A549 treated with RU486 at 1 μM for 4 hours (cell line): ENCODE measurements around the gene RADX. TPM values are rescaled to one million over a fixed set of nuclear protein-coding genes. Genes with fewer than 3 reads are reported as not detected.

ENCODE experiments used
- total RNA-seq: library from RNA; stranded (reverse); fragments of 200-300 nt; extraction: Qiagen RNA extraction; gene quantifications from 5 replicates; pipeline ENCODE4 v1.2.3, GENCODE V29; 2022; ENCODE audit warnings: low read depth

The RADX gene, protein sequence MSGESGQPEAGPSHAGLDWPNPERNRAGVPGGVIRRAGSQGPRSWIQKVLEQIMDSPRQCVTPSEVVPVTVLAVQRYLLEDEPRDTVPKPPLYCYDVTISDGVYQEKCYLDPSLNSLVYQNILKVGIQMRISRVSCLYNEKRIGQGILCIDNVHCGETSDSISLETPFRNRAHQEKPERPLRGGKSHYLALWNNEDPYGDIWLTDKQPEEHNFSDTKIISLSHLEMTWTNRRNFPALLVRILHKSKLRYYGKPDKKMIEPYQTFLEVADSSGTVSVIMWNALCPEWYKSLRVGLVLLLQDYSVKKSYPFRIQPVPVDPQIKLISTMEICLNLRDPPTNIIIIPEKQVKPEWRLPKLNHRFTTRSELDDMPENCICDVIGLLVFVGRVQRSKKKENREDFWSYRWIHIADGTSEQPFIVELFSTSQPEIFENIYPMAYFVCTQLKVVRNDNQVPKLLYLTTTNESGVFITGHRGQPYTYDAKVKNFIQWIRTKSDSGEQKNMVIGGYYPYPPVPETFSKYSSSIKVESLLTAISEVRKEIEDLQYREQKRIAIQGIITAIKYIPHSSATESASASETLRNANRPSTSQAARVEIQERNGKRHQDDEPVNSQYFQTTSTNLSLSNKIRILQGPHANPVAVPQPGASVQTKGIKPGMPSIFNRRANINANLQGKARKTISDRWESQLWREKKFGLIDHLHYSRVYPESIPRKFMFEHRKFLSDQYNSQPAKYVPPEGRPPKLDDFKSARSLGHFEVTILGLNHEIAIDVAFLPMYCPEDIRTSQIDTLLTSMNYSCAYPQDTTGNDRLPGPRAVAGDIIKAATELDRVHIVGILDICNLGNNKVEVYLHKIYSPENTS
- total RNA-seq: 0.06 TPM in 2 of 5 replicates, not detected in the others

DNA sequence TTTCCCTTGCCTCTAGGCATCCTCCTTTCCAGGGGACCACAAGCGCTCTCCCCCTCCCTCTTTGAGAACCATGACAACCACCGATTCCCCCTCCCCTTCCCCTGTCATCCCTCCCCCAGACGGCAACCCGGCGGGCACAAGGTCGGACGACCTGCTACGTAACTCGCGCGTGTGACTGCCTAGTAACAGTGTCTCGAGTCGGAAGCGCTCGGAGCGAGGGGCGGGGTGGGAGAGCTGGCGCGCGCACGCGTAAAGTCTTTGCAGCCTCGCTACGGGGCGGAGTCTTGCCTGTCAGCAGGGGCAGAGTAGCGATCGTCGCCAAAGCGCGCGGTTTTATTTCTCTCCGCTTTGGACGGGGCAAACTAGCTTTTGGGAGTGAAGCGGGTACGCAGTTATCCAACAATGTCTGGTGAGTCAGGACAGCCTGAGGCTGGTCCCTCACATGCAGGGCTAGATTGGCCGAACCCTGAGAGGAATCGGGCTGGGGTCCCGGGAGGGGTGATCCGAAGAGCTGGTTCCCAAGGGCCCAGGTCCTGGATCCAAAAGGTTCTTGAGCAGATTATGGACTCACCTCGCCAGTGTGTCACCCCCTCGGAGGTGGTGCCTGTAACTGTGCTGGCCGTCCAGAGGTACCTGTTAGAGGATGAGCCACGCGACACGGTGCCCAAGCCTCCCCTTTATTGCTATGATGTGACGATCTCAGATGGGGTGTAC, at the start of gene RADX:
Gene RADX (plus strand): TSS at position 300 of the 714 bp plus-strand sequence. CDS start 103 bp downstream, at position 403.

DNA sequence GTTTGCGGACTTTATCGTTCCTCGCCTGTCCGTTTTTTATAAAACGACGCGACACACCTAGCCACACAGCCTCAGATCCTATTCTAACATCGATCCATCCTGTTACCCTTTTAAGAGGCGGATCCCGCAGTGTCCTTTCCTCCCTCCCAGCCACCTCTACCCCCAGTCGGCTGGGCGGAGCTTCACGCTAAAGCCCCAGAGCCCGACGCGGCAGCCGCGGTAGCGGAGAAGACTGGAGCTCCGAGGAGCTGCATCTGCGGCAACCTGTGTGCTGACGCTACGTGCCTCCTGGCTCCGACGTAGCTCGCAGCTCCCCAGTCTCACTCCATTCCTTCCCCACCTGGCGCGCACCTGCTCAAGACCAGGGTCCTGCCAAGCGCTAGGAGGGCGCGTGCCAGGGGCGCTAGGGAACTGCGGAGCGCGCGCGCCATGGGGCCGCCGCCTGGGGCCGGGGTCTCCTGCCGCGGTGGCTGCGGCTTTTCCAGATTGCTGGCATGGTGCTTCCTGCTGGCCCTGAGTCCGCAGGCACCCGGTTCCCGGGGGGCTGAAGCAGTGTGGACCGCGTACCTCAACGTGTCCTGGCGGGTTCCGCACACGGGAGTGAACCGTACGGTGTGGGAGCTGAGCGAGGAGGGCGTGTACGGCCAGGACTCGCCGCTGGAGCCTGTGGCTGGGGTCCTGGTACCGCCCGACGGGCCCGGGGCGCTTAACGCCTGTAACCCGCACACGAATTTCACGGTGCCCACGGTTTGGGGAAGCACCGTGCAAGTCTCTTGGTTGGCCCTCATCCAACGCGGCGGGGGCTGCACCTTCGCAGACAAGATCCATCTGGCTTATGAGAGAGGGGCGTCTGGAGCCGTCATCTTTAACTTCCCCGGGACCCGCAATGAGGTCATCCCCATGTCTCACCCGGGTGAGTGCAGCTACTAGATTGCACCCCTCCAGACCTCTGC, 115.0 kb downstream of the RADX start, which contains the start of gene RNF128:
Gene RNF128 (plus strand): TSS at position 217 of the 953 bp plus-strand sequence. CDS start 213 bp downstream, at position 430.

Other genes with a start within 250 kb of the RADX start
- 0.06 to 0.09 TPM (median 0.09 TPM) in 3 of 5 replicates, not detected in the others for gene RNF128, start 114.7 kb downstream of the RADX start, total RNA-seq
- 0.38 to 1.5 TPM (median 1.3 TPM) in 5 replicates for gene TBC1D8B, start 190.7 kb downstream of the RADX start, total RNA-seq